ENCODE measurements around the gene BCL2L2.
"Not testable (repeated sequence)": the region's sequence is repeated elsewhere in the genome, so short reads cannot be mapped to it uniquely, and the experiment has no call there.

Gene BCL2L2

DNA sequence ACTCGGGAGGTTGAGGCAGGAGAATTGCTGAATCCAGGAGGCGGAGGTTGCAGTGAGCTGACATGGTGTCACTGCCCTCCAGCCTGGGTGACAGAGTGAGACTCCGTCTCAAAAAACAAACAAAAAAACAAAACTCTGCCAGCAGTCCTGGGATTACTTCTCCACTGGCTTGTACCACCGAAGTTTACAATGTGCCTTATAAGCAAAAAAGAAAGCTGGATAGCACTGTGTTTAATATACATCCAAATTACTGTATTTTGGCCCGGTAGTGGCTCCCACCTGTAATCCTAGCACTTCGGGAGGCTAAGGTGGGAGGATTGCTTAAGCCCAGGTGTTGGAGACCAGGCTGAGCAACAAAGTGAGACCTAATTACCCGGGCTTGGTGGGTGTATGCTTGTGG is 37.4 kb upstream of the BCL2L2 start:
- H3K4me3 ChIP-seq (replicated peaks; ENCODE audit: insufficient read depth, low read length), result no peak overlapping the region
- DNase-seq (ENCODE audit: low read depth in 1 of 2, low spot score in 1 of 2), result no peak
- no peaks in the 10 kb centered on the region for H3K27me3 ChIP-seq (ENCODE audit: insufficient read depth, poor library complexity, severe bottlenecking)
- TF ChIP-seq CTCF (IDR thresholded peaks at IDR 0.05; ENCODE audit: insufficient read depth, low read length) (no peak), SPI1 (IDR thresholded peaks at IDR 0.05; ENCODE audit: borderline replicate concordance, low read depth) (no peak), GABPA (IDR thresholded peaks at IDR 0.05; ENCODE audit: low read depth) (no peak), POLR2AphosphoS5 (IDR thresholded peaks at IDR 0.05; ENCODE audit: low read depth) (no peak)
- TF ChIP-seq, protein P1, sequence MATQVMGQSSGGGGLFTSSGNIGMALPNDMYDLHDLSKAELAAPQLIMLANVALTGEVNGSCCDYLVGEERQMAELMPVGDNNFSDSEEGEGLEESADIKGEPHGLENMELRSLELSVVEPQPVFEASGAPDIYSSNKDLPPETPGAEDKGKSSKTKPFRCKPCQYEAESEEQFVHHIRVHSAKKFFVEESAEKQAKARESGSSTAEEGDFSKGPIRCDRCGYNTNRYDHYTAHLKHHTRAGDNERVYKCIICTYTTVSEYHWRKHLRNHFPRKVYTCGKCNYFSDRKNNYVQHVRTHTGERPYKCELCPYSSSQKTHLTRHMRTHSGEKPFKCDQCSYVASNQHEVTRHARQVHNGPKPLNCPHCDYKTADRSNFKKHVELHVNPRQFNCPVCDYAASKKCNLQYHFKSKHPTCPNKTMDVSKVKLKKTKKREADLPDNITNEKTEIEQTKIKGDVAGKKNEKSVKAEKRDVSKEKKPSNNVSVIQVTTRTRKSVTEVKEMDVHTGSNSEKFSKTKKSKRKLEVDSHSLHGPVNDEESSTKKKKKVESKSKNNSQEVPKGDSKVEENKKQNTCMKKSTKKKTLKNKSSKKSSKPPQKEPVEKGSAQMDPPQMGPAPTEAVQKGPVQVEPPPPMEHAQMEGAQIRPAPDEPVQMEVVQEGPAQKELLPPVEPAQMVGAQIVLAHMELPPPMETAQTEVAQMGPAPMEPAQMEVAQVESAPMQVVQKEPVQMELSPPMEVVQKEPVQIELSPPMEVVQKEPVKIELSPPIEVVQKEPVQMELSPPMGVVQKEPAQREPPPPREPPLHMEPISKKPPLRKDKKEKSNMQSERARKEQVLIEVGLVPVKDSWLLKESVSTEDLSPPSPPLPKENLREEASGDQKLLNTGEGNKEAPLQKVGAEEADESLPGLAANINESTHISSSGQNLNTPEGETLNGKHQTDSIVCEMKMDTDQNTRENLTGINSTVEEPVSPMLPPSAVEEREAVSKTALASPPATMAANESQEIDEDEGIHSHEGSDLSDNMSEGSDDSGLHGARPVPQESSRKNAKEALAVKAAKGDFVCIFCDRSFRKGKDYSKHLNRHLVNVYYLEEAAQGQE (IDR thresholded peaks at IDR 0.05; ENCODE audit: insufficient replicate concordance, low read depth), result no peak
- no peak overlapping the region for H3K27ac ChIP-seq (replicated peaks)

DNA sequence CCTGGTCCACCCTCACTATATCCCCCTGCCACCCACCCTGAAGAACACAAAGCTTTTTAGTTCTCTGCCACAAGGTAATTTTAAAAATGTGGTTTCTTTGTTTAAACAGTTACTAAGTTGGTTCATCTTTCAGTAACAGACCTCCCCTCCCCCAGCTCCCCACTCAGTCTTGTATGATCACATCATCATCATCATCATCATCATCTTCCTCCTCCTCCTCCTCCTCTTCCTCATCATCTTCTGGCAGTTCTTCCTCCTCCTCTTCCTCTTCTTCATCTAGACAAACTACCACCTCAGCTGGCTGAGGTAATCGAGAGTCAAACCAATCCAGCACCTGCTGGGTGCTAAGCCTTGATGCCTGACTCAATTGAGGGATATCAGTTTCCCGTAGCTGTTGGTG is 31.2 kb upstream of the BCL2L2 start:
- H3K27ac ChIP-seq (replicated peaks), result no peak overlapping the region
- TF ChIP-seq, protein P1 (IDR thresholded peaks at IDR 0.05; ENCODE audit: insufficient replicate concordance, low read depth), result no peak
- TF ChIP-seq POLR2AphosphoS5 (IDR thresholded peaks at IDR 0.05; ENCODE audit: low read depth), result no peak
- TF ChIP-seq SPI1 (IDR thresholded peaks at IDR 0.05; ENCODE audit: borderline replicate concordance, low read depth), result no peak
- TF ChIP-seq CTCF (IDR thresholded peaks at IDR 0.05; ENCODE audit: insufficient read depth, low read length), result no peak
- TF ChIP-seq GABPA (IDR thresholded peaks at IDR 0.05; ENCODE audit: low read depth), result no peak
- no peak overlapping the region for H3K4me3 ChIP-seq (replicated peaks; ENCODE audit: insufficient read depth, low read length)
- H3K27me3 ChIP-seq (ENCODE audit: insufficient read depth, poor library complexity, severe bottlenecking), result no peaks in the 10 kb centered on the region
- DNase-seq (ENCODE audit: low read depth in 1 of 2, low spot score in 1 of 2), result no peak

- Histone ChIP-seq H3K4me3 (replicated peaks; ENCODE audit: insufficient read depth, low read length) (no peak overlapping the region), H3K27ac (replicated peaks) (no peak overlapping the region), H3K27me3 (ENCODE audit: insufficient read depth, poor library complexity, severe bottlenecking) (no peaks in the 10 kb centered on the region)
- no peak for DNase-seq (ENCODE audit: low read depth in 1 of 2, low spot score in 1 of 2)
- no peak for TF ChIP-seq CTCF (IDR thresholded peaks at IDR 0.05; ENCODE audit: insufficient read depth, low read length)
- no peak for TF ChIP-seq GABPA (IDR thresholded peaks at IDR 0.05; ENCODE audit: low read depth)
- no peak for TF ChIP-seq SPI1 (IDR thresholded peaks at IDR 0.05; ENCODE audit: borderline replicate concordance, low read depth)
- TF ChIP-seq POLR2AphosphoS5 (IDR thresholded peaks at IDR 0.05; ENCODE audit: low read depth), result no peak
- TF ChIP-seq, protein P1 (IDR thresholded peaks at IDR 0.05; ENCODE audit: insufficient replicate concordance, low read depth), result no peak
Observed at GRCh38 chr14:23277189-23277588, 29.4 kb upstream of the BCL2L2 start.

DNA sequence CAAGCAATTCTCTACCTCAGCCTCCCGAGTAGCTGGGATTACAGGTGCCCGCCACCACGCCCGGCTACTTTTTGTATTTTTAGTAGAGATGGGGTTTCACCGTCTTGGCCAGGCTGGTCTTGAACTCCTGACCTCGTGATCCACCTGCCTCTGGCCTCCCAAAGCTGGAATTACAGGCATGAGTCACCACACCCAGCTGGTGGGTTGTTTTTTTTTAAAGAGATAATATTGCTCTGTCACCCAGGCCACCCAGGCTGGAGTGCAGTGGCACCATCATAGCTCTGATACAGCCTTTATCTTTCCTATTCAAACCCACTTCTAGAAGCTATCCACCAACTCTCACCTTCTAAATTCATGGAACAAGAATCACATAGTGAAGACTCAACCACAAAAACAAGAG is 28.7 kb upstream of the BCL2L2 start:
- not testable (repeated sequence) for DNase-seq (ENCODE audit: low read depth in 1 of 2, low spot score in 1 of 2); H3K27ac ChIP-seq (replicated peaks); H3K4me3 ChIP-seq (replicated peaks; ENCODE audit: insufficient read depth, low read length); H3K27me3 ChIP-seq (ENCODE audit: insufficient read depth, poor library complexity, severe bottlenecking)
